Measurements from ENCODE around the gene UCHL1.
"Not testable (repeated sequence)": the region's sequence is repeated elsewhere in the genome, so short reads cannot be mapped to it uniquely, and the experiment has no call there.

Gene UCHL1

GRCh38 chr4:41308398-41308797 is 51.7 kb downstream of the UCHL1 start:
- H3K4me3 ChIP-seq (ENCODE audit: low read depth, low read length): no peak overlapping the region
- DNase-seq (ENCODE audit: low read depth): no peak
- TF ChIP-seq CTCF (IDR thresholded peaks at IDR 0.05; ENCODE audit: control insufficient read depth, extremely low read depth, insufficient read depth): no peak

- H3K4me3 ChIP-seq (ENCODE audit: low read depth, low read length); DNase-seq (ENCODE audit: low read depth): not testable (repeated sequence)
These were observed 58.7 kb downstream of the UCHL1 start for GRCh38 chr4:41315426-41315825.

DNA sequence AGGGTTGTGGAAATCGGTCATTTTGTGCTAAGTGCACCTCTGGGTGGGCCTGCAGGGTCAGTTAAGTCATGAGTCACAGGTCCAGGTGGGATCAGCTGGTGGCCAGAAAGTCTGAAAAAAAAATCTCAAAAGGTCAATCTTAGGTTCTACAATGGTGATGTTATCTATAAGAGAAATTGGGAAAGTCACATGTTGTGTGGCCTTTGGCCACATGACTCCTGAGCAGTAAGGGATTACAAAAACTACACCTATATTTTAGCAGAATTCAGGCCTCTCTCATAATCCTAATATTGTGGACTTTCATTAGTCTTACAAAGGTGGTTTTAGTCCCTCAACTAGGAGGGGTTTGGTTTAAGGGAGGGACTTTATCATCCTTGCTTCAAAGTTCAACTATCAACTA is 59.1 kb downstream of the UCHL1 start:
- DNase-seq (ENCODE audit: low read depth): no peak
- TF ChIP-seq CTCF (IDR thresholded peaks at IDR 0.05; ENCODE audit: control insufficient read depth, extremely low read depth, insufficient read depth): no peak
- no peak overlapping the region for H3K4me3 ChIP-seq (ENCODE audit: low read depth, low read length)

Measured in LNCaP clone FGC (cell line).